Measurements from ENCODE around the gene ZDHHC11B.

GRCh38 chr5:664994-665360, 119.6 kb downstream of the ZDHHC11B start:
- TF ChIP-seq CTCF (IDR thresholded peaks at IDR 0.05): no peak
- no peak for TF ChIP-seq POLR2A (IDR thresholded peaks at IDR 0.05)

Data from right lobe of liver (tissue), 4 donors.